Measurements from ENCODE around the gene TMEM87B. TPM values are rescaled to one million over a fixed set of nuclear protein-coding genes. Genes with fewer than 3 reads are reported as not detected.

Gene TMEM87B, protein sequence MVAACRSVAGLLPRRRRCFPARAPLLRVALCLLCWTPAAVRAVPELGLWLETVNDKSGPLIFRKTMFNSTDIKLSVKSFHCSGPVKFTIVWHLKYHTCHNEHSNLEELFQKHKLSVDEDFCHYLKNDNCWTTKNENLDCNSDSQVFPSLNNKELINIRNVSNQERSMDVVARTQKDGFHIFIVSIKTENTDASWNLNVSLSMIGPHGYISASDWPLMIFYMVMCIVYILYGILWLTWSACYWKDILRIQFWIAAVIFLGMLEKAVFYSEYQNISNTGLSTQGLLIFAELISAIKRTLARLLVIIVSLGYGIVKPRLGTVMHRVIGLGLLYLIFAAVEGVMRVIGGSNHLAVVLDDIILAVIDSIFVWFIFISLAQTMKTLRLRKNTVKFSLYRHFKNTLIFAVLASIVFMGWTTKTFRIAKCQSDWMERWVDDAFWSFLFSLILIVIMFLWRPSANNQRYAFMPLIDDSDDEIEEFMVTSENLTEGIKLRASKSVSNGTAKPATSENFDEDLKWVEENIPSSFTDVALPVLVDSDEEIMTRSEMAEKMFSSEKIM
- 14.4 to 18.7 TPM (median 16.7 TPM) in 5 replicates for total RNA-seq (2022; extraction: Qiagen RNA extraction)

GRCh38 chr2:112054847-112055729 is at the start of gene TMEM87B:
Gene TMEM87B, plus strand, starts transcription at chr2:112055269. Its CDS starts 323 bp downstream, at chr2:112055592.

GRCh38 chr2:112138159-112139032 is 83.3 kb downstream of the TMEM87B start, which contains the start of gene FBLN7:
Gene FBLN7, plus strand, starts transcription at chr2:112138385. Its CDS starts 271 bp downstream, at chr2:112138656.

Other genes with a start within 250 kb of the TMEM87B start
- gene ANAPC1, start 171.1 kb upstream of the TMEM87B start, total RNA-seq (2022; extraction: Qiagen RNA extraction): 24.7 to 30.8 TPM (median 29.9 TPM) in 5 replicates
- 3.1 to 3.7 TPM (median 3.3 TPM) in 5 replicates for gene MERTK, start 156.7 kb upstream of the TMEM87B start, total RNA-seq (2022; extraction: Qiagen RNA extraction)
- 0.32 to 0.78 TPM (median 0.57 TPM) in 5 replicates for gene FBLN7, start 83.1 kb downstream of the TMEM87B start, total RNA-seq (2022; extraction: Qiagen RNA extraction)
- gene ZC3H8, start 199.8 kb downstream of the TMEM87B start, total RNA-seq (2022; extraction: Qiagen RNA extraction): 12.0 to 16.5 TPM (median 14.8 TPM) in 5 replicates
- gene ZC3H6, start 220.3 kb downstream of the TMEM87B start, total RNA-seq (2022; extraction: Qiagen RNA extraction): 0.24 to 0.80 TPM (median 0.62 TPM) in 5 replicates

All from A549 treated with dexamethasone at 1 μM for 4 hours (cell line).